EH (cell line): ENCODE results near the gene DNM3.

Source experiments
- DNase-seq: peaks from one replicate; pipeline ENCODE4 v3.0.0-alpha.2; 2015; ENCODE audit warnings: low read depth

Gene DNM3

GRCh38 chr1:171869097-171869496, 27.8 kb downstream of the DNM3 start:
- no peak for DNase-seq

GRCh38 chr1:171871848-171872247, 30.6 kb downstream of the DNM3 start:
- no peak for DNase-seq

GRCh38 chr1:171872430-171872829, 31.1 kb downstream of the DNM3 start:
- no peak for DNase-seq

- DNase-seq, result no peak
Observed at GRCh38 chr1:171873664-171874063, 32.4 kb downstream of the DNM3 start.

- no peak for DNase-seq
Observed at GRCh38 chr1:171877701-171878100, 36.4 kb downstream of the DNM3 start.

- no peak for DNase-seq
Observed at GRCh38 chr1:171879556-171879955, 38.3 kb downstream of the DNM3 start.

- no peak for DNase-seq
Observed at GRCh38 chr1:171881442-171881841, 40.1 kb downstream of the DNM3 start.

GRCh38 chr1:171883849-171884248, 42.6 kb downstream of the DNM3 start:
- no peak for DNase-seq

- no peak for DNase-seq
Observed at GRCh38 chr1:171884475-171884874, 43.2 kb downstream of the DNM3 start.

- no peak for DNase-seq
Observed at GRCh38 chr1:171890131-171890530, 48.8 kb downstream of the DNM3 start.

GRCh38 chr1:171896936-171897703, 55.8 kb downstream of the DNM3 start:
- no peak for DNase-seq

- no peak for DNase-seq
Observed at GRCh38 chr1:171898941-171899340, 57.6 kb downstream of the DNM3 start.

- no peak for DNase-seq
Observed at GRCh38 chr1:171899838-171900237, 58.5 kb downstream of the DNM3 start.

- no peak for DNase-seq
Observed at GRCh38 chr1:171901245-171901644, 59.9 kb downstream of the DNM3 start.

GRCh38 chr1:171902527-171902926, 61.2 kb downstream of the DNM3 start:
- DNase-seq, result no peak

- DNase-seq, result no peak
Observed at GRCh38 chr1:171904778-171905450, 63.6 kb downstream of the DNM3 start.

- DNase-seq, result peak; percentile 4
Observed at GRCh38 chr1:171909711-171910110, 68.4 kb downstream of the DNM3 start.

- no peak for DNase-seq
Observed at GRCh38 chr1:171910786-171911185, 69.5 kb downstream of the DNM3 start.

- peak; percentile 5 for DNase-seq
Observed at GRCh38 chr1:171911506-171911905, 70.2 kb downstream of the DNM3 start.

GRCh38 chr1:171912509-171913175, 71.3 kb downstream of the DNM3 start:
- DNase-seq, result no peak

GRCh38 chr1:171913385-171913784, 72.1 kb downstream of the DNM3 start:
- DNase-seq, result peak; percentile 9

- no peak for DNase-seq
Observed at GRCh38 chr1:171916315-171916771, 75.0 kb downstream of the DNM3 start.

GRCh38 chr1:171917331-171917730, 76.0 kb downstream of the DNM3 start:
- no peak for DNase-seq
